ENCODE data around the gene NEDD4L.
"Not testable (repeated sequence)": the region's sequence is repeated elsewhere in the genome, so short reads cannot be mapped to it uniquely, and the experiment has no call there.

The NEDD4L gene

GRCh38 chr18:58276789-58277739, 233.0 kb downstream of the NEDD4L start:
- in situ Hi-C loops (cut with HindIII; ENCODE audit: low sequenced_read_pairs): no loop called here

GRCh38 chr18:58279504-58280175, 235.6 kb downstream of the NEDD4L start:
- in situ Hi-C loops (cut with HindIII; ENCODE audit: low sequenced_read_pairs): no loop called here

- in situ Hi-C loops (cut with HindIII; ENCODE audit: low sequenced_read_pairs): no loop called here
Observed at GRCh38 chr18:58280191-58280590, 236.2 kb downstream of the NEDD4L start.

- in situ Hi-C loops (cut with HindIII; ENCODE audit: low sequenced_read_pairs): not testable (repeated sequence)
Observed at GRCh38 chr18:58282872-58283271, 238.8 kb downstream of the NEDD4L start.

- in situ Hi-C loops (cut with HindIII; ENCODE audit: low sequenced_read_pairs): no loop called here
Observed at GRCh38 chr18:58284699-58285448, 240.8 kb downstream of the NEDD4L start.

- in situ Hi-C loops (cut with HindIII; ENCODE audit: low sequenced_read_pairs): no loop called here
Observed at GRCh38 chr18:58285449-58286130, 241.6 kb downstream of the NEDD4L start.

GRCh38 chr18:58286632-58287352, 242.8 kb downstream of the NEDD4L start:
- in situ Hi-C loops (cut with HindIII; ENCODE audit: low sequenced_read_pairs): no loop called here

GRCh38 chr18:58287353-58288274, 243.6 kb downstream of the NEDD4L start:
- in situ Hi-C loops (cut with HindIII; ENCODE audit: low sequenced_read_pairs): no loop called here

- in situ Hi-C loops (cut with HindIII; ENCODE audit: low sequenced_read_pairs): no loop called here
Observed at GRCh38 chr18:58288921-58289797, 245.1 kb downstream of the NEDD4L start.

GRCh38 chr18:58290116-58290695, 246.2 kb downstream of the NEDD4L start:
- in situ Hi-C loops (cut with HindIII; ENCODE audit: low sequenced_read_pairs): no loop called here

- in situ Hi-C loops (cut with HindIII; ENCODE audit: low sequenced_read_pairs): no loop called here
Observed at GRCh38 chr18:58291131-58291530, 247.1 kb downstream of the NEDD4L start.

GRCh38 chr18:58292638-58293037, 248.6 kb downstream of the NEDD4L start:
- in situ Hi-C loops (cut with HindIII; ENCODE audit: low sequenced_read_pairs): no loop called here

GRCh38 chr18:58297198-58297597, 253.2 kb downstream of the NEDD4L start:
- in situ Hi-C loops (cut with HindIII; ENCODE audit: low sequenced_read_pairs): no loop called here

GRCh38 chr18:58298251-58299134, 254.5 kb downstream of the NEDD4L start:
- in situ Hi-C loops (cut with HindIII; ENCODE audit: low sequenced_read_pairs): no loop called here

GRCh38 chr18:58299135-58299473, 255.1 kb downstream of the NEDD4L start:
- in situ Hi-C loops (cut with HindIII; ENCODE audit: low sequenced_read_pairs): no loop called here

GRCh38 chr18:58299936-58300335, 255.9 kb downstream of the NEDD4L start:
- in situ Hi-C loops (cut with HindIII; ENCODE audit: low sequenced_read_pairs): no loop called here

GRCh38 chr18:58300867-58301266, 256.8 kb downstream of the NEDD4L start:
- in situ Hi-C loops (cut with HindIII; ENCODE audit: low sequenced_read_pairs): no loop called here
